Naive thymus-derived CD4-positive, alpha-beta T cell (primary cell): ENCODE measurements around the gene HM13. TPM values are rescaled to one million over a fixed set of nuclear protein-coding genes. Genes with fewer than 3 reads are reported as not detected.
"Not testable (repeated sequence)": the region's sequence is repeated elsewhere in the genome, so short reads cannot be mapped to it uniquely, and the experiment has no call there.

Source experiments
- ATAC-seq: fragments of 150-1000 bp; cut with Tn5 transposase; 2 replicates; pipeline ENCODE4 v1.10.0; 2021; ENCODE audit warnings: mild to moderate bottlenecking, moderate library complexity
- CTCF ChIA-PET: fragments of 350-600 bp; sonication (Branson Sonifier 250); formaldehyde crosslinking; loops from one replicate; lab custom pipeline; 2021; ENCODE audit warnings: antibody characterized with exemption; lab: Charles Lee
- POLR2A ChIA-PET: fragments of 350-600 bp; sonication (Branson Sonifier 250); formaldehyde crosslinking; loops from one replicate; lab custom pipeline; 2021; ENCODE audit warnings: antibody characterized with exemption, inconsistent platforms; lab: Charles Lee
- DNase-seq, 9 donors: peaks; one replicate each; pipeline versions ENCODE4 v3.0.0 to v3.0.0-alpha.2; 2020 to 2022; ENCODE audit warnings: mixed read lengths in 1 of 9
- H3K27ac ChIP-seq: one replicate; pipeline ENCODE4 v1.7.0; 2013; ENCODE audit warnings: mild to moderate bottlenecking, low read depth, low read length, moderate library complexity
- H3K27me3 ChIP-seq, 2 donors: one replicate each; pipeline ENCODE4 v1.7.0; 2013; ENCODE audit warnings: low read length in 2 of 2, mild to moderate bottlenecking in 2 of 2, moderate library complexity in 2 of 2; ENCODE audit not compliant: control insufficient read depth in 2 of 2, insufficient read depth in 2 of 2
- H3K36me3 ChIP-seq, 3 experiments: 1 replicate in 2 of 3; 2 replicates in 1 of 3; pipeline ENCODE4 v1.7.0; 2013; ENCODE audit warnings: low read length in 3 of 3, mild to moderate bottlenecking in 3 of 3, moderate library complexity in 1 of 3; ENCODE audit not compliant: insufficient read depth in 3 of 3, control insufficient read depth in 2 of 3
- H3K4me1 ChIP-seq, 2 donors: one replicate each; pipeline ENCODE4 v1.7.0; 2013; ENCODE audit warnings: low read length in 2 of 2, mild to moderate bottlenecking in 2 of 2, moderate library complexity in 1 of 2; ENCODE audit not compliant: control insufficient read depth in 2 of 2, insufficient read depth in 2 of 2
- H3K4me3 ChIP-seq: 2 replicates; pipeline ENCODE4 v1.7.0; 2013; ENCODE audit warnings: mild to moderate bottlenecking, low read length
- H3K9me3 ChIP-seq, 3 experiments: 1 replicate in 2 of 3; 2 replicates in 1 of 3; pipeline ENCODE4 v1.7.0; 2013; ENCODE audit warnings: low read length in 3 of 3; ENCODE audit not compliant: control insufficient read depth in 2 of 3
- H3K27ac Mint-ChIP-seq, 9 donors: one replicate each; pipeline ENCODE4 v1.8.0; 2020 to 2022; ENCODE audit warnings: mixed read lengths in 9 of 9, mild to moderate bottlenecking in 8 of 9, moderate library complexity in 5 of 9, inconsistent platforms in 2 of 9
- H3K27me3 Mint-ChIP-seq, 5 donors: one replicate each; pipeline ENCODE4 v1.8.0; 2021 to 2022; ENCODE audit warnings: mixed read lengths in 5 of 5, mild to moderate bottlenecking in 1 of 5
- H3K36me3 Mint-ChIP-seq, 5 donors: one replicate each; pipeline ENCODE4 v1.8.0; 2020 to 2022; ENCODE audit warnings: mixed read lengths in 5 of 5, mild to moderate bottlenecking in 3 of 5, inconsistent platforms in 1 of 5
- H3K4me1 Mint-ChIP-seq, 7 donors: one replicate each; pipeline ENCODE4 v1.8.0; 2020 to 2022; ENCODE audit warnings: mixed read lengths in 7 of 7, mild to moderate bottlenecking in 3 of 7, inconsistent platforms in 1 of 7
- H3K4me3 Mint-ChIP-seq, 10 donors: one replicate each; pipeline ENCODE4 v1.8.0; 2020 to 2022; ENCODE audit warnings: mild to moderate bottlenecking in 10 of 10, mixed read lengths in 10 of 10, moderate library complexity in 6 of 10, inconsistent platforms in 2 of 10
- H3K9me3 Mint-ChIP-seq, 11 donors: one replicate each; pipeline ENCODE4 v1.8.0; 2020 to 2022; ENCODE audit warnings: mixed read lengths in 11 of 11, mild to moderate bottlenecking in 4 of 11, inconsistent platforms in 1 of 11, moderate library complexity in 1 of 11
- intact Hi-C, 2 donors: fragments of 100-400 bp; cut with micrococcal nuclease; formaldehyde crosslinking; loops; one replicate each; pipeline ENCODE4 v1.15.1; 2023
- polyA plus RNA-seq, 2 donors: library from polyadenylated mRNA; unstranded; fragments of 300-500 nt; fragmentation: Illumina TruSeq; gene quantifications; one replicate each; pipeline ENCODE4 v1.2.3, GENCODE V29; 2021
- total RNA-seq, 6 experiments: library from RNA in 5 of 6; stranded (reverse) in 5 of 6; gene quantifications; 1 replicate in 5 of 6; 2 replicates in 1 of 6; pipeline ENCODE4 v1.2.3 and lab custom pipeline; 2021 to 2026

The HM13 gene
- total and polyA plus RNA-seq, 7 experiments from 2014 or later, result 102 to 197 (median 133) TPM

DNA sequence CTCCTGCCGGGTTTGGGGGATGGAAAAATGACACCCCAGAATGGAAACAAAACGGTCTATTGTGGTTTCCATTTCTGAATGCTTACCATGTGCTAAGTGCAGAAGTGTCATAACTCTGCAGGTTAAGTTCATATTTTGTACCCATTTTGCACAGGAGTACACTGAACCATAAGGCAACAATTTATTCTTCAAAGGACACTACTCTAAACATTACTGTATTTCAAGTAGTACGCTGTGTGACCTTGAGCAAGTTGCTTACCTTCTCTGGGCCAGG is 81.1 kb downstream of the HM13 start:
- H3K36me3 ChIP-seq, result no peaks in the 10 kb centered on the region
- CTCF ChIA-PET, result no interaction called here
- H3K27ac ChIP-seq, result no peak overlapping the region
- Mint-ChIP-seq H3K9me3 (no peaks in the 10 kb centered on the region), H3K36me3 (no peaks in the 10 kb centered on the region), H3K27me3 (peaks cover 0 to 8% (median 0%) of the 10 kb centered on the region in 5 donors), H3K4me3 (no peak overlapping the region), H3K27ac (no peak overlapping the region), H3K4me1 (peaks cover 0 to 4% (median 0%) of the 10 kb centered on the region in 7 donors)
- H3K9me3 ChIP-seq, result no peaks in the 10 kb centered on the region
- intact Hi-C loops, result no loop called here
- ATAC-seq (no peak), DNase-seq (no peak)
- POLR2A ChIA-PET, result no interaction called here
- no peaks in the 10 kb centered on the region for H3K4me1 ChIP-seq
- no peak overlapping the region for H3K4me3 ChIP-seq
- H3K27me3 ChIP-seq, result no peaks in the 10 kb centered on the region

DNA sequence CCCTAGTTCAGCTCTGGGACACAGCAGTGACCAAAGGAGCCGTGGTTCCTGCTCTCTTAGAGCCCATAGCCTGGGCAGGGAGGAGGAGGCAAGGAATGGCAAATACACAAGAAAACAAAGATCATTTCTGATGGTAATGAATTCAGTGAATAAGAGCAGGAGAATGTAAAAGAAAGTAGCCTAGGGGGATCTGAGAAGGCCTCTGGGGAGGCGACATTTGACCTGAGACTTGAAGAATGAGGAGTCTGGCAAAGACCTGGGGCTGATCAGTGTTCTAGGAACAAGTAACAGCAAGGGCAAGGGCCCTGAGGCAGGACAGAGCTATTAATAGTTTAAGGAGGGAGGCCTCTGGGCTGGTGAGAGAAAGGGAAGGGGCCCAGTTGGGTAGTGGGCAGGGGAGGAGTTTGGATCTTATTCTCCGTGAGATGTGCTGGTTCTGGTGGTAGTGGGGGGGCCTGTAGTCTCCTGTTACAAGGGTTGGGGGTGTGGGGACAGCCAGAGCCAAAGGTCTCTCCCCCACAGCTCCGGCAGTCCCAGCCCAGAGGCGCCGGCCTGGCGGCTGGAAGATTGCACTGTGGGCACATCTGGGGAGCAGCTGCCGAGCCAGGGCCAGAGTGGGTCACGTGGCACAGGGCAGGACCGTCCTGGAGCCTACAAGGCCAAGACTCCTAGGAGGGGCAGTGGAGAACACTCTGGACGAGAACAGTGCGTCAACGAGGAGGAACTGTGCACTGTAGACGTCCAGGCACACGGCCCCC is 81.6 kb downstream of the HM13 start:
- Mint-ChIP-seq H3K4me1 (peaks cover 0 to 4% (median 0%) of the 10 kb centered on the region in 7 donors), H3K36me3 (no peaks in the 10 kb centered on the region), H3K27ac (no peak overlapping the region), H3K4me3 (no peak overlapping the region), H3K9me3 (no peaks in the 10 kb centered on the region), H3K27me3 (peaks cover 0 to 6% (median 0%) of the 10 kb centered on the region in 5 donors)
- intact Hi-C loops, result no loop called here
- no peak for ATAC-seq
- no peak overlapping the region for H3K27ac ChIP-seq
- no peak for DNase-seq
- ChIA-PET CTCF (no interaction called here), POLR2A (no interaction called here)
- H3K4me3 ChIP-seq, result no peak overlapping the region
- H3K9me3 ChIP-seq, result no peaks in the 10 kb centered on the region
- H3K27me3 ChIP-seq, result no peaks in the 10 kb centered on the region
- H3K4me1 ChIP-seq, result no peaks in the 10 kb centered on the region
- no peaks in the 10 kb centered on the region for H3K36me3 ChIP-seq

DNA sequence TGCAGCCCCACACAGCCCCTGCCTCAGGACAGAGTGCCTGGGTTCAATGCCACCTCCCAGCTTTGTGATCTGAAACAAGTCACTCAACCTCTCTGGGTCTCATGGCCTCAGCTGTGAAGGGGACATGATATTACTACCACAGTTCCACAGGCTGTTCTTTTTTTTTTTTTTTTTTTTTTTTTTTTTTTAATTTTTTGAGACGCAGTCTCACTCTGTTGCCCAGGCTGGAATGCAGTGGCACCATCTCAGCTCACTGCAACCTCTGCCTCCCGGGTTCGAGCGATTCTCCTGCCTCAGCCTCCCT is 82.1 kb downstream of the HM13 start:
- intact Hi-C loops, ATAC-seq, H3K36me3 Mint-ChIP-seq, POLR2A ChIA-PET, DNase-seq, H3K27me3 Mint-ChIP-seq, H3K27me3 ChIP-seq, H3K4me1 Mint-ChIP-seq, H3K9me3 Mint-ChIP-seq, H3K4me1 ChIP-seq, H3K36me3 ChIP-seq, H3K9me3 ChIP-seq, H3K27ac ChIP-seq, H3K4me3 Mint-ChIP-seq, H3K27ac Mint-ChIP-seq, H3K4me3 ChIP-seq: not testable (repeated sequence)
- CTCF ChIA-PET, result interaction anchor here (0.8 kb wide), 1 partner anchor 38 kb away, joined by 3 read pairs; no protein-coding TSS in a partner anchor

GRCh38 chr20:31596831-31597480 is 82.7 kb downstream of the HM13 start:
- Histone ChIP-seq H3K4me3 (no peak overlapping the region), H3K27ac (no peak overlapping the region), H3K27me3 (no peaks in the 10 kb centered on the region), H3K36me3 (no peaks in the 10 kb centered on the region), H3K9me3 (no peaks in the 10 kb centered on the region), H3K4me1 (no peaks in the 10 kb centered on the region)
- POLR2A ChIA-PET, result no interaction called here
- ATAC-seq, result no peak
- Mint-ChIP-seq H3K27ac (no peak overlapping the region), H3K36me3 (no peaks in the 10 kb centered on the region), H3K9me3 (no peaks in the 10 kb centered on the region), H3K4me3 (no peak overlapping the region), H3K4me1 (peaks cover 0 to 4% (median 0%) of the 10 kb centered on the region in 7 donors), H3K27me3 (peaks cover 0 to 7% (median 0%) of the 10 kb centered on the region in 5 donors)
- no peak for DNase-seq
- CTCF ChIA-PET, result interaction anchor here (0.8 to 1.4 kb wide), 2 partner anchors 16 to 37 kb away, joined by 3 to 4 read pairs; no protein-coding TSS in a partner anchor
- intact Hi-C loops, result no loop called here

GRCh38 chr20:31597481-31597855 is 83.2 kb downstream of the HM13 start:
- H3K4me1 Mint-ChIP-seq, result peaks cover 0 to 4% (median 0%) of the 10 kb centered on the region in 7 donors
- no peak overlapping the region for H3K27ac Mint-ChIP-seq
- no peaks in the 10 kb centered on the region for H3K9me3 ChIP-seq
- H3K36me3 ChIP-seq, result no peaks in the 10 kb centered on the region
- peaks cover 2 to 12% (median 3%) of the 10 kb centered on the region in 5 donors for H3K27me3 Mint-ChIP-seq
- no peak overlapping the region for H3K4me3 Mint-ChIP-seq
- no peak overlapping the region for H3K27ac ChIP-seq
- POLR2A ChIA-PET, result no interaction called here
- CTCF ChIA-PET, result interaction anchor here (1.4 kb wide), 1 partner anchor 16 kb away, joined by 4 read pairs; no protein-coding TSS in a partner anchor
- H3K4me1 ChIP-seq, result no peaks in the 10 kb centered on the region
- intact Hi-C loops, result no loop called here
- no peak overlapping the region for H3K4me3 ChIP-seq
- no peaks in the 10 kb centered on the region for H3K9me3 Mint-ChIP-seq
- DNase-seq, result no peak
- H3K36me3 Mint-ChIP-seq, result no peaks in the 10 kb centered on the region
- ATAC-seq, result no peak
- H3K27me3 ChIP-seq, result no peaks in the 10 kb centered on the region

DNA sequence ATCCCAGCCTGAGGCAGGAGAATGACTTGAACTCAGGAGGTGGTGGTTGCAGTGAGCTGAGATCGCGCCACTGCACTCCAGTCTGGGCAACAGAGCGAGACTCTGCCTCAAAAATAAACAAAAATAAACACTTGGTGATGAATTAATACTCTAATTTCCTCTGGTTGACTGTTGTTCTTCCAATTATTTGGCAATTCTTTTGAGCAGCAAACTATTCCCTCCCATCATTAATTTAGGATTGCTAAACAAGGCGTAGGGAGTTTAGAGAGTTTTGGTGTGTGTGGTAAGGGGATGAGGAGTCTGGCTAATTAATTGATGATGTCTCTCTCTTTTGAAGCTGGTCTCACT is 88.2 kb downstream of the HM13 start:
- no peaks in the 10 kb centered on the region for H3K36me3 Mint-ChIP-seq
- H3K27ac ChIP-seq, result no peak overlapping the region
- H3K4me1 ChIP-seq, result peaks cover 5 to 27% of the 10 kb centered on the region in 2 donors
- DNase-seq (no peak), ATAC-seq (no peak)
- POLR2A ChIA-PET, result interaction anchor here (1.7 kb wide), 1 partner anchor 29 kb away, joined by 5 read pairs; no protein-coding TSS in a partner anchor
- no peaks in the 10 kb centered on the region for H3K36me3 ChIP-seq
- peaks cover 7 to 29% (median 17%) of the 10 kb centered on the region in 7 donors for H3K4me1 Mint-ChIP-seq
- CTCF ChIA-PET, result interaction anchor here (1.2 to 13.1 kb wide), 2 partner anchors 10 to 39 kb away, joined by 3 to 568 read pairs; no protein-coding TSS in a partner anchor
- peak overlapping the region in 4 of 10 donors; percentile 16 to 41 (median 32) for H3K4me3 Mint-ChIP-seq
- H3K9me3 ChIP-seq, result no peaks in the 10 kb centered on the region
- intact Hi-C loops, result no loop called here
- H3K27ac Mint-ChIP-seq, result no peak overlapping the region
- peaks cover 0 to 11% of the 10 kb centered on the region in 2 donors for H3K27me3 ChIP-seq
- peaks cover 21 to 40% (median 24%) of the 10 kb centered on the region in 5 donors for H3K27me3 Mint-ChIP-seq
- no peak overlapping the region for H3K4me3 ChIP-seq
- H3K9me3 Mint-ChIP-seq, result no peaks in the 10 kb centered on the region
